ENCODE data around the gene VAT1L. TPM values are rescaled to one million over a fixed set of nuclear protein-coding genes. Genes with fewer than 3 reads are reported as not detected.

Gene VAT1L
- total RNA-seq, 1 donor: 0.10 TPM

DNA sequence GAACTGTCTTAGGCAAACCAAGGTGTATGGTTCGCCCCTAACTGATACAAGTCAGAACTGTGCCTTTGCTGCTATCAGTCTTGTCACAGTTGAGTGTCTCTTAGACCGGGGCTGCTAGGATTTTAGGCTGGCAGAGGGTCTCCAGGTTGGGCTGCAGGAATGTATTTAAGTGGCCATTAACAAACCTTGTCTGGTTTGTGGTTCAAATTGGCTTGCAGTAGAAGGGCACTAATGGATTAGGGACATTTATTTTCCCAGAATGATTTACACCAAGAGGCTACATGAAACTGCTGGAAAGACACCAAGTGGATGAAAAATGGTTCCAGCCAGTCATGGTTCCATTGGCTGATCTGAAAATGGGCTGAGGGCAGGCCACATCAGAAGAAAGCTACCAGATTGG, 5.1 kb downstream of the VAT1L start:
- H3K4me1 ChIP-seq (ENCODE audit: insufficient read depth, low read length): peaks cover 10% of the 10 kb centered on the region
- no peak overlapping the region for H3K4me3 ChIP-seq (ENCODE audit: low read length)
- H3K27me3 ChIP-seq (ENCODE audit: insufficient read depth, low read length): peaks cover 34% of the 10 kb centered on the region
- no peaks in the 10 kb centered on the region for H3K9me3 ChIP-seq (ENCODE audit: low read depth, low read length)

DNA sequence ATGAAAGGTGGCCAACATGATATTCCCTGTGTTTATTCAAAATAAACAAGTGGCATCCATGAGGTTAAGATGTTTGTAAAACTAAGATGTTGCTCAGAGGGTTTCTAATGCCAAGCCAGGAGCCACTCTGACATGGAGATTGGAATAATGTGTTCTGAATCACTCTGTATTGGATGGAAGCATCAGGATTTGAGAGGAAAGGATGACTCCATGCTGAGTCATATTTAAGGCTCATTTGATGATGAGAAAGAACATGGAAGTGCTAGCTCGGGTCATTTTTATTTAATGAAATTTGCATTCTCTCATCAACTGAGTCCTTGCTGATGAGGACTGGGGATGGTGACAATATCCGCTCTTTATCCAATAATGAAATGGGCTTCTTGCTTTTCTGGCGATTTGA, 6.2 kb downstream of the VAT1L start:
- Histone ChIP-seq H3K27me3 (ENCODE audit: insufficient read depth, low read length) (peaks cover 23% of the 10 kb centered on the region), H3K4me3 (ENCODE audit: low read length) (no peak overlapping the region), H3K4me1 (ENCODE audit: insufficient read depth, low read length) (no peaks in the 10 kb centered on the region), H3K9me3 (ENCODE audit: low read depth, low read length) (no peaks in the 10 kb centered on the region)

DNA sequence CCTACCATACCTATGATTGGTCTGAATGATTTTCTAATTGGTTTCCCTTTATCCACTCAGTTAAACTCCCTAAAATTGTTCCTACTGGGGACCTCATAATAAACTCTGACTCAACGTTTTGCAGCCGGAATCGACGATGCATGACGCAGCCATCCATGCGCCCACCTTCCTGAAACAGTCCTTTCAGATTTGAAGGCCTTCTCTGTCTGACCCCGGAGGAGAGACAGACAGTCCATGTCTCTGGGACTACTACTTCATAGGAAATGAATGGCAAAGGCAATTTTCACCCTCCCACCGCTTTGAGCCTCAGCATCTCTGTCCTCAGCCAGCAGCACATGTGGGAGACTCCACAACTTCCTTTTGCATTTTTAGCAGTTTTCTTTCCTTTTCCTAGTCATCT, 13.5 kb downstream of the VAT1L start:
- Histone ChIP-seq H3K27me3 (ENCODE audit: insufficient read depth, low read length) (no peaks in the 10 kb centered on the region), H3K4me1 (ENCODE audit: insufficient read depth, low read length) (no peaks in the 10 kb centered on the region), H3K9me3 (ENCODE audit: low read depth, low read length) (no peaks in the 10 kb centered on the region), H3K4me3 (ENCODE audit: low read length) (no peak overlapping the region)

DNA sequence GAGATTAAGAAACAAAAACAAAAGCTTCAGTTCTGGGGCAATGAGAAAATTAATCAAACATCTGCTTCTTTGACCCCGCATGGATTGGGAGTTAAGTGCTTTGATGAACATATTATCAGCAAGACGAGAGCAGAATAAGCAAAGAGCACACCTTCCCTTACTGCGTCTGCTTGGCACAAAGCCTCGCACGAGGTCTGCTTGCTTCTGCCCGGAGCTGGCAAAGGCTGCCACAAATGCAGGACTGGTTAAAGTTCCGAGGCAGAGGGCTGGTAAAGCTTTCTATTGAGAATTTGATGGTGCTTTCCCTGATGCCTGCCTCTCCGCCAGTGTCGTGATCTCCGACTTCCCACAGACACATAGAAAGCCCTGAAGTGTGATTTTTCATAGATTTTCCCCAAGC, 17.0 kb downstream of the VAT1L start:
- Histone ChIP-seq H3K4me3 (ENCODE audit: low read length) (no peak overlapping the region), H3K9me3 (ENCODE audit: low read depth, low read length) (no peaks in the 10 kb centered on the region), H3K4me1 (ENCODE audit: insufficient read depth, low read length) (no peaks in the 10 kb centered on the region), H3K27me3 (ENCODE audit: insufficient read depth, low read length) (no peaks in the 10 kb centered on the region)

DNA sequence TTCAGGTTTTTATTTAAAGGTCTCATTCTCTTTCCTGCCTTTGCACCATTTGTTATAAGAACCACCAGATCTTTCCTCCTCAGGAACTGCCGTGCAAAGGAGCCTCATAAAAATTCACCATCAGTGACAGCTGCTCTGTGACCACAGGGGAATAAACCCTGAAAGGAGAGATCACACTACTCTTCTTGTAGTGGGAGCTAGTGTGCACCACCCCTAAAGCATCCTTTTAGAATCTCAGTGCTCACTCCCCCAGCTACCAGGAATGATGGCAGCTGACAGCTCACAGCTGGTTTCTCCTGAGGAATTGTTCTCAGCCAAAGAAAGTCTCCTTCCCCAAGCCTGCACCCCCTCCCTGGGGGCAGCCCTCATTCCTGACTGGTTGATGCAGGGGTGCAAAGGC, 18.7 kb downstream of the VAT1L start:
- Histone ChIP-seq H3K9me3 (ENCODE audit: low read depth, low read length) (no peaks in the 10 kb centered on the region), H3K27me3 (ENCODE audit: insufficient read depth, low read length) (no peaks in the 10 kb centered on the region), H3K4me1 (ENCODE audit: insufficient read depth, low read length) (no peaks in the 10 kb centered on the region), H3K4me3 (ENCODE audit: low read length) (no peak overlapping the region)

DNA sequence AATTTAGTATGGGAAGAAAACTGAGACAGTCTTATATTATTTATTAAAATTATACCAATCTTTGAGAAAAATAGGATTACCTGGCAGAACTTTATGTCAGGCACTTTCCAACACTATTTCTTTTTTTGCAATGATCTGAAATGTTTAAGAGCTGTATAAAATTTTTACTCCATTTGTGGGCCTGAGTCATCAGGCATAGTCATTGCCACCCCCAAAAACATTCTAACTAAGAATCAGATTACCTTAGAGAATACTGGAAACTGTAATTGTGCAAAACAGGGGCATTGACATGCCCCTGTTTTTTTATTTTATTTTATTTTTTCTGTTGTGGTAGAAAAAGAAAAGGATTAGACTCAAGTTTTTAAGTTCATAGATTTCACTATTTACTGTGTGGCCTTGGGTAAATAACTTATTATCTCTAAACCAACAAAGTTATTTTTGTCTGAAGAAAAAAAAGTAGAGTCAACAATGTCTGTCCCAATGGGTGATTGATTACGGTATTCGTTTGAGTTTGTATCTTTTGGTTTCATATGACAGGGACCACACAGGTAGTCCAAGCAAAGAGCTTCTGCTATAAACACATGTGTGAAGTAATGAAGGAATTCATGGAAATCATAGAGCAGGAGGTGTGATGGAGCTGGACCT, 24.6 kb downstream of the VAT1L start:
- no peaks in the 10 kb centered on the region for H3K4me1 ChIP-seq (ENCODE audit: insufficient read depth, low read length)
- no peaks in the 10 kb centered on the region for H3K9me3 ChIP-seq (ENCODE audit: low read depth, low read length)
- no peaks in the 10 kb centered on the region for H3K27me3 ChIP-seq (ENCODE audit: insufficient read depth, low read length)
- H3K4me3 ChIP-seq (ENCODE audit: low read length): no peak overlapping the region

DNA sequence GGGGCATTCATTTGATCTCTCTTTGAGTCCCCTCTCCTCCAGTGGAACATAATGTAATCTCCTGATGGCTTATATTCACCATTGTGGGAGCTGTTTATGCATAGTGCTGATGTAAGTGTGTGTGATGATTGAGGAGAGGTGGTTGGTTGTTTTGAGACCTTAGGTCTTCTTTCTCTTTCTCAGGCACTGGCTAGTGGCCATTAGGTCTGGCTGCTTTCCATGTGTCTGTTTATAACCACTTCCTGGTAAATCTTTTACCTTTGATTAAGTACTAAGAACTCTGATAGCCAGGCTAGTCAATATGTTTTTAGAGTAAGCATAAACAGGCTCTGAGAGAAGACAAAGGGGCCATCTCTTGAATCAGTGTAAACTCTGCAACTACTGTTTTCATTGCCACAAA, 27.9 kb downstream of the VAT1L start:
- no peaks in the 10 kb centered on the region for H3K4me1 ChIP-seq (ENCODE audit: insufficient read depth, low read length)
- no peak overlapping the region for H3K4me3 ChIP-seq (ENCODE audit: low read length)

DNA sequence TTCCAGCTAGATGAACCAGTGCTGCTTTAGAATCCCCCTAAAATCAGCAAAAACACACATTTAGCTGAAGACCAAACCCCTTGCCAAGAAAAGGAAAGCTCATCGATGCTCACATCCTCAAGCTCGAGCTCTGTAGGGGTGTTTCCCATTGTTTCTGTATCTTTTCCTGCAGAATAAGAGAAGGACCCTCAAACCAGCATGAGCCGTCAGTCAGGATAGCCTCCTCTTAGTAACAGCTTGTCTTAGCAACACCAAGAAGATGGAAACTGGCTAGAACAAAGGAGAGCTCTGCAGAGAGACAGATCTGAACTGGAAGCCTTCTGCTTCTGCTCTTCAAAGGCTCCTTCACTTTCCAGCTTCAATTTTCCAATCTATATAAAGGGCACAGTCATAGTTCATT, 32.0 kb downstream of the VAT1L start:
- Histone ChIP-seq H3K4me1 (ENCODE audit: insufficient read depth, low read length) (no peaks in the 10 kb centered on the region), H3K27me3 (ENCODE audit: insufficient read depth, low read length) (no peaks in the 10 kb centered on the region), H3K9me3 (ENCODE audit: low read depth, low read length) (no peaks in the 10 kb centered on the region), H3K4me3 (ENCODE audit: low read length) (no peak overlapping the region)

More for the DNA sequence above, 27.9 kb downstream of the VAT1L start:
- Histone ChIP-seq H3K9me3 (ENCODE audit: low read depth, low read length) (no peaks in the 10 kb centered on the region), H3K27me3 (ENCODE audit: insufficient read depth, low read length) (no peaks in the 10 kb centered on the region)

DNA sequence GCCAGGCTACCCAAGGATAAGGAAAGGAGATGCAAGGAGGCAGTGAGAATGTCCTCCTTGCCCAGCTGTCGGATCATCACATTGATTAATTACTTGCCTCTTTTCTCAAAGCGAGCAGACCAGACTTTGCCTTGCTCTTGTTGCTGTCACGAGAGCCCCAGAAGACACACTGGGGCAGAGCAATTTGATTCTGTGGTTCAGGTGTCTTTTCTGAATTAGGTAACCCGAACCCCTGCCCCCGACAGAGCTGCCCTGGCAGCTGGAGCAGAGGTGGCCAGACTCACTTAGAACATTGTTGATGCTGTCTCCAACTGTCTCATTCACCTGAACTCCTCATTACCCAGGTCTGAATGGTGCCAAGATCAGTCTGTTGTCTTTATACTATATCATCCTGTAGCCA, 34.3 kb downstream of the VAT1L start:
- Histone ChIP-seq H3K4me1 (ENCODE audit: insufficient read depth, low read length) (no peaks in the 10 kb centered on the region), H3K4me3 (ENCODE audit: low read length) (no peak overlapping the region), H3K9me3 (ENCODE audit: low read depth, low read length) (no peaks in the 10 kb centered on the region), H3K27me3 (ENCODE audit: insufficient read depth, low read length) (no peaks in the 10 kb centered on the region)

DNA sequence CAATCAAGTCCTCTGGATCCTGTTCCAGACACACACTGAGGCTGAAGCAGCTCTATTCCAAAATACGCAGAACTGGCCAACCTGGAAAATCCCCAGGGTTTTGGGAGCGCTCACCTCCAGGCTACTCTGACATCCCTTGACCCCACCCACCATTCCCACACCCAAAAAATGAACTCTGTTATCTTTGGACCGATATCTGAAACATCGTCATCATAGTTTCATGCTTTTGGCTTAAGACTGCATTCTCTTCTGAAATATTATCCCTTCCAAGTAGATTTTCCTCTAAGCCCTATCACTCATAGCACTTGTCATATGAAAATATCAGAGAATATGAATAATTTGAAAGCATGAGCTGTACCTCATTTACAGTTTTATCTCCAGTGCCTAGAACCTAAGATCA, 34.7 kb downstream of the VAT1L start:
- no peaks in the 10 kb centered on the region for H3K4me1 ChIP-seq (ENCODE audit: insufficient read depth, low read length)
- H3K27me3 ChIP-seq (ENCODE audit: insufficient read depth, low read length): no peaks in the 10 kb centered on the region
- no peaks in the 10 kb centered on the region for H3K9me3 ChIP-seq (ENCODE audit: low read depth, low read length)
- no peak overlapping the region for H3K4me3 ChIP-seq (ENCODE audit: low read length)

DNA sequence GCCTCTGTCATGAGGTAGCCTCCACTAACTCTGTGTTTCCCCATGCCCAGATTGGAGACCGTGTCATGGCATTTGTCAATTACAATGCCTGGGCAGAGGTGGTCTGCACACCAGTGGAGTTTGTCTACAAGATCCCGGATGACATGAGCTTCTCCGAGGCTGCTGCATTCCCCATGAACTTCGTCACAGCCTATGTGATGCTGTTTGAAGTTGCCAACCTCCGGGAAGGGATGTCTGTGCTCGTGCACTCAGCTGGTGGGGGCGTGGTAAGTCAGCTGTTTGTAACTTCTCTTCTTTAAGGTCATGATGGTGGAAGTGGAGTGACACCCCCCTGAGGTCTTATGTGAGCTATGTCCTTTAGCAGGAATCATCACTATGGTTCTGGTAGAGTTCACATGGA, 36.8 kb downstream of the VAT1L start:
- Histone ChIP-seq H3K4me1 (ENCODE audit: insufficient read depth, low read length) (no peaks in the 10 kb centered on the region), H3K9me3 (ENCODE audit: low read depth, low read length) (no peaks in the 10 kb centered on the region), H3K27me3 (ENCODE audit: insufficient read depth, low read length) (no peaks in the 10 kb centered on the region), H3K4me3 (ENCODE audit: low read length) (no peak overlapping the region)

DNA sequence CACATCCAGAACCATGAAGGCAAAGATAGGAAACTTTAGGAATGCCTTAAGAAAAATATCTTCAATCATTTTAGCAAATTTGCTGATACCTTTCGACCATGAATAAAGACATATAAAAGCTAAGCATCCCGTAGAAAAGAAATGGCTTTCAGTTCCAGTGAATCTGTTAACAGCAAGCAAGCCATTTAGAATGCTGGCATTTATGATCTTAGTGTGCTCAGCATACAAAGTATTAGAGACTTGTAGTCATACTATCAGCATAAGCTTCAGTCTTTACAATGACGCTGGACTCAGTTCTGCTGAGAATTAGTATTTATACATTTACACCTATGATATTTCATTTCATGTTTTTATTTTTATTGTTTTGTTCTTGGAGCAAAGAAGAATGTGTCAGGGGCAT, 38.7 kb downstream of the VAT1L start:
- no peak overlapping the region for H3K4me3 ChIP-seq (ENCODE audit: low read length)
- H3K9me3 ChIP-seq (ENCODE audit: low read depth, low read length): no peaks in the 10 kb centered on the region
- H3K27me3 ChIP-seq (ENCODE audit: insufficient read depth, low read length): no peaks in the 10 kb centered on the region
- H3K4me1 ChIP-seq (ENCODE audit: insufficient read depth, low read length): no peaks in the 10 kb centered on the region

DNA sequence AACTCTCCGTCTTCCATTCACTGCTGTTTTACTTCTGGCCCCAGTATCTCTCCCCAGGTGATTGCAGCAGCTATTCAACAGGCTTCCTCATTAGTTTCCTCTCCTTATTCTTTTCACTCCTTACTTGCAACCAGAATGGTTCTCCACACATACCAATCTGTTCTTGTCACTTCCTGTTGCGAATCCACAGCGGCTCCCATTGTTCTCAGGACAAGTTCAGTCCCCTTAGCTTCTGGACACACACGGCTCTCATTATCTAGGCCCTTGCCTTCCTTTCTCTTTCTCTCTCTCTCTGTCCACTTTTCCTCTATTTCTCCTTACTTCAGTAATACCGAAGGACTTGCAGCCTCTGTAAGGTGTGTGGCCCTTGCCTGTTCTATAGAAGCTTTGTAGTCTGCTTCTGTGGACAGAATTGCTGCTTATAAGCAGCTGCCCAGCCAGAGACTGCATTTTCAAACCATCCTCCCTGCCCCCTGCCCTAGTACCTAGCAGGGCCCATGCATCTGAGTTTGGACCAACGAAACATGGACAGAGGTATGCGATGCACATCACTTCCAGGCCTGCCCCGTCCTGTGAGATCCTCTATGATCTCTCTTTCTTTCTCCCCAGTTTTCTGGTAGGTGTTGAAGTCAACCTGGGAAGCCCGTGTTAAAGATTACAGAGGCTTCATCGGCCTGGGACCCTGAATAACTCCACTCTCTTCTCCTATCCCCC, 45.7 kb downstream of the VAT1L start:
- H3K4me3 ChIP-seq (ENCODE audit: low read length): no peak overlapping the region
- no peaks in the 10 kb centered on the region for H3K4me1 ChIP-seq (ENCODE audit: insufficient read depth, low read length)
- H3K27me3 ChIP-seq (ENCODE audit: insufficient read depth, low read length): no peaks in the 10 kb centered on the region
- H3K9me3 ChIP-seq (ENCODE audit: low read depth, low read length): no peaks in the 10 kb centered on the region

DNA sequence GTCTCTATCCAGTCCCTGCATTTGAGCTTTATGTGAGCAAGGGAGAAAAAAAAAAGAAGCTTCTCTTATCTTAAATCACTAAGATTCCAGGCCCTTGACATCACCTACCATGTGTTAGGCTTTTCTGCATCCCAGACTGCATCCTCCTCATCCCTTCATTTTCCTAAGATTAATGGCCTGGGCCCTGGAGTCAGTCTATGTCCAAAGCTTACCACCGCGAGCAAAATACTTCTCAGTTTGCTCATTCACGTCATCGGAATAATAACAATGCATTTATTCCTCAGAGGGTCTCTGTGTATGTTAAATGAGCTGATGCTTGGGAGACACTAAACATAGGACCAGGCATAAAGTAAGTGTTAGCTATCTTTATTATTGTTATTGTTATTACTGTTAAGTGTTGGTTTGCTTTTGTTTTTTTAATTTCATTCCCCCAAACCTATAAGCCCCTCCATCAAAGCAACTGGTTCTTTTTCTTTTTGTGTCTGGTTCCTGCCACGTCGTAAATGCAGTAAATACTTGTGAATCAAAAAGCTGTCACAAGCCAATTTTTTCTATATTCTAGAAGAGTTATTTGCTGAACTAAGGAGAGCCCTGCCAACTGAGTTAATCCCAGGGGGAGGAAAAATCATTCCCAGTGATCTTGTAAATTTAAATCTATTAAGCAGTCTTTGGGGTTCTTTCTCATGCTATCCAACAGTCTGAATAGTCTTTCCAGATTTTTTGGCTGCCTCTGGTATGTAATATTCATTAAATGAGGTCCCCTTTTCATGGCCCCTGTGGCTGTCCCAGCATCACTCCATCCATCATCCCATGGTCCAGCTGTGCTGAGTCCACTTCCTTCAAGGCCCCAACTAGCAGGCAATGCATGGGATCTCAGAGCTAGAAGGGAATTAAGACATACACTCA, 46.5 kb downstream of the VAT1L start:
- H3K27me3 ChIP-seq (ENCODE audit: insufficient read depth, low read length): no peaks in the 10 kb centered on the region
- H3K9me3 ChIP-seq (ENCODE audit: low read depth, low read length): no peaks in the 10 kb centered on the region
- no peaks in the 10 kb centered on the region for H3K4me1 ChIP-seq (ENCODE audit: insufficient read depth, low read length)
- H3K4me3 ChIP-seq (ENCODE audit: low read length): no peak overlapping the region

DNA sequence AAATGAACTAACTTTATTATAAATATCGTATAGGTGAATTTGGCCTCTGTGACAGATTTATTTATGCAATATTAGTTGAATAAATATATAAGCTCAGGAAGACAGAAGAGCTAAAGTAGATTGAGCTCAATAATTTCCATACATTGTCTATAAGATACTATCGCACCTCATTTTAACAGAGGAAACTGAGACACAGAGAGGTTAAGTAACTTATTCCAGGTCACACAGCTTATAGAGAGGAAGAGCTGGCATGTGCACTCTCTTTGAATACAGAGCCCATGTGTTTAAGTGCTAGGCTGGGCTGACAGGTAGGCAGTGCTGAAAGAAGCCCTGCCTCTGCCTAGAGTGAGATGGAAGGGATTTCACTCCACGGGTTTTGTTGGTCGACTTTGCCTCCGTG, 48.4 kb downstream of the VAT1L start:
- Histone ChIP-seq H3K9me3 (ENCODE audit: low read depth, low read length) (no peaks in the 10 kb centered on the region), H3K27me3 (ENCODE audit: insufficient read depth, low read length) (no peaks in the 10 kb centered on the region), H3K4me3 (ENCODE audit: low read length) (no peak overlapping the region), H3K4me1 (ENCODE audit: insufficient read depth, low read length) (no peaks in the 10 kb centered on the region)
